K562 (cell line): Measurements from ENCODE around the gene FAIM. TPM values are rescaled to one million over a fixed set of nuclear protein-coding genes. Genes with fewer than 3 reads are reported as not detected.

ENCODE experiments used
- ATAC-seq: fragments of 200-7000 bp; cut with Tn5 transposase; 3 replicates; pipeline ENCODE4 v1.9.1; 2020; ENCODE audit warnings: moderate library complexity
- BruUV-seq: library from RNA; stranded (reverse); fragments of 400-500 nt; replicated peaks from 2 replicates; lab custom pipeline; 2021; lab: Mats Ljungman, UMichigan
- CTCF ChIA-PET: fragments of 300-600 bp; formaldehyde crosslinking; extraction: SDS; loops from one replicate; lab custom pipeline; 2021; ENCODE audit warnings: low intra/inter-chr PET ratio; lab: Yijun Ruan, JAX
- POLR2A ChIA-PET: fragments of 300-600, 350-650 bp; sonication (Branson Sonifier 250); formaldehyde crosslinking; extraction: SDS; loops from one replicate; lab custom pipeline; 2021; ENCODE audit warnings: antibody characterized with exemption, inconsistent platforms; lab: Yijun Ruan, JAX
- DNase-seq, 4 experiments: peaks; one replicate each; pipeline versions ENCODE4 v3.0.0 to v3.0.0-alpha.2; 2011 to 2018; ENCODE audit warnings: low spot score in 3 of 4, mixed read lengths in 3 of 4; ENCODE audit errors: extremely low read depth in 1 of 4
- FAIRE-seq: peaks from 2 replicates; lab custom pipeline; 2011; peaks lifted over from hg19 to GRCh38; lab: Jason Lieb, UNC
- H2AFZ ChIP-seq: 2 replicates; pipeline ENCODE4 v1.6.0; 2011; ENCODE audit warnings: low read depth, low read length, control low read depth, inconsistent platforms
- H3K27ac ChIP-seq: fragments of 200-600 bp; 3 replicates; pipeline ENCODE4 v1.8.0; 2011; ENCODE audit warnings: low read depth, mild to moderate bottlenecking, control low read depth, inconsistent platforms, low read length, moderate library complexity, mixed read lengths; ENCODE audit errors: extremely low read depth
- H3K27me3 ChIP-seq, 2 experiments: fragments of 300-600 bp in 1 of 2; 2 replicates in 1 of 2; 3 replicates in 1 of 2; pipeline versions ENCODE4 v1.6.0 to v1.8.0; 2011; ENCODE audit warnings: inconsistent platforms in 2 of 2, low read length in 2 of 2, mild to moderate bottlenecking in 1 of 2, mixed read lengths in 1 of 2, moderate library complexity in 1 of 2; ENCODE audit not compliant: control insufficient read depth in 2 of 2, insufficient read depth in 2 of 2
- H3K36me3 ChIP-seq: fragments of 300-600 bp; 3 replicates; pipeline ENCODE4 v1.8.0; 2011; ENCODE audit warnings: mild to moderate bottlenecking, low read length, inconsistent platforms; ENCODE audit not compliant: control insufficient read depth, insufficient read depth
- H3K4me1 ChIP-seq, 2 experiments: fragments of 200-600 bp in 1 of 2; replicated peaks in 1 of 2; 2 replicates in 1 of 2; 3 replicates in 1 of 2; pipeline versions ENCODE4 v1.5.1 to v1.8.0; 2011; ENCODE audit warnings: inconsistent platforms in 2 of 2, low read length in 2 of 2, mild to moderate bottlenecking in 1 of 2, mixed read lengths in 1 of 2, moderate library complexity in 1 of 2; ENCODE audit not compliant: control insufficient read depth in 2 of 2, insufficient read depth in 2 of 2
- H3K4me2 ChIP-seq: 2 replicates; pipeline ENCODE4 v1.6.1; 2011; ENCODE audit warnings: low read length, control low read depth, inconsistent platforms, mixed read lengths; ENCODE audit not compliant: insufficient read depth
- H3K4me3 ChIP-seq: fragments of 200-600 bp; sonication (generic), shearing (Covaris generic); 2 replicates; pipeline ENCODE4 v1.5.1; 2016; ENCODE audit warnings: control low read depth, inconsistent platforms
- H3K79me2 ChIP-seq: fragments of 200-600 bp; 3 replicates; pipeline ENCODE4 v1.8.0; 2011; ENCODE audit warnings: low read length, inconsistent platforms; ENCODE audit not compliant: control insufficient read depth, insufficient read depth
- H3K9ac ChIP-seq, 2 experiments: 2 replicates each; pipeline versions ENCODE4 v1.6.0 to v1.6.1; 2011; ENCODE audit warnings: low read depth in 2 of 2, low read length in 2 of 2, control low read depth in 1 of 2, inconsistent platforms in 1 of 2, mild to moderate bottlenecking in 1 of 2, mixed read lengths in 1 of 2; ENCODE audit not compliant: insufficient read depth in 1 of 2
- H3K9me1 ChIP-seq: one replicate; pipeline ENCODE4 v1.6.0; 2011; ENCODE audit warnings: inconsistent platforms, mild to moderate bottlenecking, low read length, moderate library complexity; ENCODE audit not compliant: control insufficient read depth, insufficient read depth
- H3K9me3 ChIP-seq: replicated peaks from 2 replicates; pipeline ENCODE4 v1.5.1; 2011; ENCODE audit warnings: low read depth, low read length, inconsistent platforms; ENCODE audit not compliant: control insufficient read depth, insufficient read depth
- H4K20me1 ChIP-seq: replicated peaks from 2 replicates; pipeline ENCODE4 v1.6.1; 2011; ENCODE audit warnings: low read length, inconsistent platforms, mixed read lengths; ENCODE audit not compliant: control insufficient read depth, insufficient read depth
- BRF1 ChIP-seq: IDR thresholded peaks from 3 replicates; pipeline ENCODE4 v1.6.1; 2011; ENCODE audit warnings: borderline replicate concordance, mild to moderate bottlenecking; ENCODE audit not compliant: insufficient read length; ENCODE audit errors: extremely low read depth
- CBFB ChIP-seq: sonication (generic); formaldehyde crosslinking; IDR thresholded peaks from 2 replicates; pipeline ENCODE4 v1.4.0; 2020; ENCODE audit warnings: mild to moderate bottlenecking, missing genetic modification reagents
- CHD2 ChIP-seq: IDR thresholded peaks from 2 replicates; pipeline ENCODE4 v1.6.1; 2011; ENCODE audit warnings: low read depth, low read length
- CXXC5 ChIP-seq: fragments of 250-450 bp; sonication (Bioruptor Pico); IDR thresholded peaks from 2 replicates; pipeline ENCODE4 v1.8.0; 2022; ENCODE audit warnings: inconsistent platforms, mild to moderate bottlenecking, moderate library complexity
- FIP1L1 ChIP-seq: fragments of 200-400 bp; formaldehyde crosslinking; IDR thresholded peaks from 2 replicates; pipeline ENCODE4 v1.6.1; 2018; ENCODE audit warnings: mild to moderate bottlenecking, low read depth, low read length; ENCODE audit not compliant: poor library complexity, severe bottlenecking
- FOXJ3 ChIP-seq: sonication (generic); formaldehyde crosslinking; IDR thresholded peaks from 2 replicates; pipeline ENCODE4 v1.4.0; 2020; ENCODE audit warnings: mild to moderate bottlenecking, missing genetic modification reagents
- HLTF ChIP-seq: fragments of 450-650 bp; IDR thresholded peaks from 2 replicates; pipeline ENCODE4 v1.6.1; 2016
- KHSRP ChIP-seq: fragments of 450-650 bp; IDR thresholded peaks from 2 replicates; pipeline ENCODE4 v1.6.1; 2017
- MTA1 ChIP-seq: fragments of 450-650 bp; IDR thresholded peaks from 2 replicates; pipeline ENCODE4 v1.6.1; 2017; ENCODE audit warnings: borderline replicate concordance
- PHF20 ChIP-seq: fragments of 450-650 bp; IDR thresholded peaks from 2 replicates; pipeline ENCODE4 v1.6.1; 2018; ENCODE audit not compliant: partially characterized antibody
- RBM14 ChIP-seq: fragments of 200-400 bp; formaldehyde crosslinking; IDR thresholded peaks from 2 replicates; pipeline ENCODE4 v1.6.1; 2018; ENCODE audit warnings: low read depth, mild to moderate bottlenecking, low read length, moderate library complexity, borderline replicate concordance; ENCODE audit not compliant: insufficient read depth
- RBM15 ChIP-seq: fragments of 200-400 bp; formaldehyde crosslinking; IDR thresholded peaks from 2 replicates; pipeline ENCODE4 v1.6.1; 2018; ENCODE audit warnings: mild to moderate bottlenecking, low read length, moderate library complexity; ENCODE audit not compliant: insufficient read depth
- SMARCE1 ChIP-seq: fragments of 450-650 bp; IDR thresholded peaks from 2 replicates; pipeline ENCODE4 v1.7.1; 2016; ENCODE audit warnings: mild to moderate bottlenecking
- ZBTB1 ChIP-seq: sonication (generic); formaldehyde crosslinking; IDR thresholded peaks from 2 replicates; pipeline ENCODE4 v1.8.1; 2023; ENCODE audit warnings: missing genetic modification reagents, low read depth, mild to moderate bottlenecking, borderline replicate concordance
- WGBS: fragments of 100-300 bp; shearing (Covaris generic); methylation state at CpG from one replicate; pipeline ENCODE4 v1.1.6; 2016; ENCODE audit warnings: low coverage, mixed read lengths; ENCODE audit not compliant: insufficient coverage; ENCODE audit errors: missing lambda C conversion rate; 5-methylcytosine and 5-hydroxymethylcytosine counted together
- in situ Hi-C: fragments of 300-500 bp; cut with MboI; formaldehyde crosslinking; loops from 4 replicates; pipeline ENCODE4 v1.15.0; 2018; ENCODE audit warnings: inconsistent platforms, mixed read lengths
- intact Hi-C: fragments of 100-400 bp; cut with micrococcal nuclease; formaldehyde crosslinking; loops from 2 replicates; pipeline ENCODE4 v1.14.2; 2022
- polyA plus RNA-seq, 8 experiments: library from polyadenylated mRNA; depleted of rRNA in 4 of 8; stranded (reverse) in 5 of 8; unstranded in 3 of 8; fragments of >200 nt; fragmentation: Nextera tagmentation in 2 of 8; fragmentation: Illumina TruSeq in 1 of 8; extraction: Ambion mirVana in 2 of 8; extraction: Trizol in 1 of 8; gene quantifications; 2 replicates each; pipeline versions ENCODE4 v1.2.1 to v1.2.3, GENCODE V29; 2011 to 2014; ENCODE audit warnings: inconsistent platforms in 1 of 8, missing spikeins in 1 of 8
- total RNA-seq, 7 experiments: library from RNA; depleted of rRNA in 6 of 7; stranded (reverse); fragments of >200 nt in 6 of 7; fragmentation: Illumina TruSeq in 2 of 7; extraction: Trizol in 2 of 7; gene quantifications; 2 replicates each; pipeline versions ENCODE4 v1.2.1 to v1.2.3, GENCODE V29; 2011 to 2021; ENCODE audit warnings: low replicate concordance in 1 of 7
- TF ChIP-seq, protein P1 (sequence below): fragments of 450-650 bp; IDR thresholded peaks from 2 replicates; pipeline ENCODE4 v1.6.1; 2018; ENCODE audit not compliant: partially characterized antibody

FAIM gene
- total and polyA plus RNA-seq, 9 of the 15 experiments (the other 6 are each of a cell fraction or from before 2014, with no cell fraction given) = 2.5 to 7.9 (median 6.6) TPM

DNA sequence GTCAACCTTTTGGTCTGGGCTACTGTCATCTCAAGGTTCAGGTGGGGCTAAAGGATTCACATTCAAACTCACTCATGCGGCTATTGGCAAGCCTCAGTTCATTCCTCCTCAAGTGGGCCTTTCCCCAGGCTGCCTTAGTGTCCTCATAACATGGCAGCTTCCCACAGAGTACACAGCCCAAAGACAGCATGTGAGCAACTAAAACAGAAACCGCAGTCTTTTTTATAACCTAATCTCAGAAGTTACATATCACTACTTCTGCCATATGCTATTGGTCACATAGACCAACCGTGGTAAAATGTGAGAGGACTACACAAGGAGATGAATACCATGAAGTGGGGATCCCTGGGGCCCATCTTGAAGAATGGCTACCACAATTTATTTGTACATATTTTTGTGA lies 10.0 kb upstream of the FAIM start:
- no peak overlapping the region for H3K4me2 ChIP-seq
- no peaks in the 10 kb centered on the region for H4K20me1 ChIP-seq
- POLR2A ChIA-PET = interaction anchor here (1.4 kb wide), 1 partner anchor 10 kb away, joined by 7 read pairs; the partner anchor contains the start of gene FAIM
- H3K9me3 ChIP-seq = no peaks in the 10 kb centered on the region
- no peak overlapping the region for H3K9ac ChIP-seq
- in situ Hi-C loops (loop anchor here (5.0 kb wide), 1 partner anchor 334 kb away; no protein-coding TSS in a partner anchor), intact Hi-C loops (no loop called here)
- ATAC-seq (no peak), DNase-seq (no peak), FAIRE-seq (no peak)
- H2AFZ ChIP-seq = no peak overlapping the region
- no peak overlapping the region for H3K4me3 ChIP-seq
- H3K79me2 ChIP-seq = peaks cover 4% of the 10 kb centered on the region; the same call in 2 of the 3 replicates
- TF ChIP-seq SMARCE1 (no peak), CXXC5 (CRISPR knock-in tag) (no peak), RBM15 (no peak), CHD2 (no peak), BRF1 (no peak), FIP1L1 (no peak), MTA1 (no peak), CBFB (CRISPR knock-in tag) (no peak), KHSRP (no peak), PHF20 (no peak), ZBTB1 (CRISPR knock-in tag) (no peak), RBM14 (no peak), FOXJ3 (no peak), HLTF (no peak)
- TF ChIP-seq, protein P1, sequence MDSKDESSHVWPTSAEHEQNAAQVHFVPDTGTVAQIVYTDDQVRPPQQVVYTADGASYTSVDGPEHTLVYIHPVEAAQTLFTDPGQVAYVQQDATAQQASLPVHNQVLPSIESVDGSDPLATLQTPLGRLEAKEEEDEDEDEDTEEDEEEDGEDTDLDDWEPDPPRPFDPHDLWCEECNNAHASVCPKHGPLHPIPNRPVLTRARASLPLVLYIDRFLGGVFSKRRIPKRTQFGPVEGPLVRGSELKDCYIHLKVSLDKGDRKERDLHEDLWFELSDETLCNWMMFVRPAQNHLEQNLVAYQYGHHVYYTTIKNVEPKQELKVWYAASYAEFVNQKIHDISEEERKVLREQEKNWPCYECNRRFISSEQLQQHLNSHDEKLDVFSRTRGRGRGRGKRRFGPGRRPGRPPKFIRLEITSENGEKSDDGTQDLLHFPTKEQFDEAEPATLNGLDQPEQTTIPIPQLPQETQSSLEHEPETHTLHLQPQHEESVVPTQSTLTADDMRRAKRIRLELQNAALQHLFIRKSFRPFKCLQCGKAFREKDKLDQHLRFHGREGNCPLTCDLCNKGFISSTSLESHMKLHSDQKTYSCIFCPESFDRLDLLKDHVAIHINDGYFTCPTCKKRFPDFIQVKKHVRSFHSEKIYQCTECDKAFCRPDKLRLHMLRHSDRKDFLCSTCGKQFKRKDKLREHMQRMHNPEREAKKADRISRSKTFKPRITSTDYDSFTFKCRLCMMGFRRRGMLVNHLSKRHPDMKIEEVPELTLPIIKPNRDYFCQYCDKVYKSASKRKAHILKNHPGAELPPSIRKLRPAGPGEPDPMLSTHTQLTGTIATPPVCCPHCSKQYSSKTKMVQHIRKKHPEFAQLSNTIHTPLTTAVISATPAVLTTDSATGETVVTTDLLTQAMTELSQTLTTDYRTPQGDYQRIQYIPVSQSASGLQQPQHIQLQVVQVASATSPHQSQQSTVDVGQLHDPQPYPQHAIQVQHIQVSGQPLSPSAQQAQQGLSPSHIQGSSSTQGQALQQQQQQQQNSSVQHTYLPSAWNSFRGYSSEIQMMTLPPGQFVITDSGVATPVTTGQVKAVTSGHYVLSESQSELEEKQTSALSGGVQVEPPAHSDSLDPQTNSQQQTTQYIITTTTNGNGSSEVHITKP = no peak
- CTCF ChIA-PET = no interaction called here
- BruUV-seq = no TSS peak
- 19% methylated on average over 3 of the region's 3 CpGs for WGBS
- no peak overlapping the region for H3K27ac ChIP-seq
- H3K36me3 ChIP-seq = no peaks in the 10 kb centered on the region
- H3K9me1 ChIP-seq = no peaks in the 10 kb centered on the region
- no peaks in the 10 kb centered on the region for H3K27me3 ChIP-seq
- H3K4me1 ChIP-seq = peaks cover 0 to 7% of the 10 kb centered on the region in 2 experiments; a peak in 2 of 5 replicates
